B cell (primary cell): ENCODE measurements around the gene MMP23B. TPM values are rescaled to one million over a fixed set of nuclear protein-coding genes. Genes with fewer than 3 reads are reported as not detected.
A peak's percentile ranks its signal among the peaks of the same experiment; 100 is the strongest.
"Not testable (repeated sequence)": the region's sequence is repeated elsewhere in the genome, so short reads cannot be mapped to it uniquely, and the experiment has no call there.

ENCODE experiments used
- ATAC-seq: fragments of 200-7000 bp; cut with Tn5 transposase; one replicate; pipeline ENCODE4 v1.10.0; 2021; ENCODE audit warnings: low read depth, mild to moderate bottlenecking, moderate number of reproducible peaks, moderate library complexity
- CTCF ChIA-PET: fragments of 350-600 bp; sonication (Branson Sonifier 250); formaldehyde crosslinking; loops from one replicate; lab custom pipeline; 2021; ENCODE audit warnings: antibody characterized with exemption, inconsistent platforms; lab: Charles Lee
- POLR2A ChIA-PET: fragments of 350-600 bp; sonication (Branson Sonifier 250); formaldehyde crosslinking; loops from one replicate; lab custom pipeline; 2021; ENCODE audit warnings: antibody characterized with exemption; lab: Charles Lee
- DNase-seq: peaks from one replicate; pipeline ENCODE4 v3.0.0; 2013
- H2AFZ ChIP-seq: 2 replicates; pipeline ENCODE4 v1.6.1; 2012; ENCODE audit warnings: mild to moderate bottlenecking, low read depth, low read length; ENCODE audit not compliant: insufficient read depth, poor library complexity, severe bottlenecking
- H3K27ac ChIP-seq, 2 donors: 1 replicate in 1 of 2; 2 replicates in 1 of 2; pipeline ENCODE4 v1.5.1; 2012 to 2013; ENCODE audit warnings: low read length in 2 of 2, mild to moderate bottlenecking in 2 of 2, moderate library complexity in 1 of 2
- H3K27me3 ChIP-seq, 4 experiments: fragments of 200-600 bp in 1 of 4; sonication (generic) in 1 of 4; replicated peaks in 1 of 4; 1 replicate in 2 of 4; 2 replicates in 2 of 4; pipeline versions ENCODE4 v1.6.1 to v1.7.0; 2013 to 2016; ENCODE audit warnings: low read length in 3 of 4, mild to moderate bottlenecking in 2 of 4, mixed read lengths in 1 of 4, moderate library complexity in 1 of 4; ENCODE audit not compliant: insufficient read depth in 4 of 4, control insufficient read depth in 3 of 4; ENCODE audit errors: control extremely low read depth in 1 of 4
- H3K36me3 ChIP-seq, 2 experiments: replicated peaks in 1 of 2; 1 replicate in 1 of 2; 2 replicates in 1 of 2; pipeline versions ENCODE4 v1.6.1 to v1.7.1; 2013; ENCODE audit warnings: low read length in 1 of 2; ENCODE audit not compliant: insufficient read depth in 2 of 2, control insufficient read depth in 1 of 2; ENCODE audit errors: control extremely low read depth in 1 of 2, extremely low read depth in 1 of 2
- H3K4me1 ChIP-seq, 2 donors: fragments of 200-600 bp in 1 of 2; sonication (generic) in 1 of 2; 1 replicate in 1 of 2; 2 replicates in 1 of 2; pipeline versions ENCODE4 v1.5.1 to v1.6.1; 2013 to 2017; ENCODE audit warnings: low read length in 2 of 2; ENCODE audit not compliant: control insufficient read depth in 2 of 2, insufficient read depth in 2 of 2
- H3K4me2 ChIP-seq: replicated peaks from 2 replicates; pipeline ENCODE3; 2012; ENCODE audit warnings: mild to moderate bottlenecking, low read depth, low read length; ENCODE audit not compliant: poor library complexity, severe bottlenecking
- H3K4me3 ChIP-seq, 5 experiments: fragments of 200-600 bp in 1 of 5; sonication (generic) in 1 of 5; 1 replicate in 3 of 5; 2 replicates in 2 of 5; pipeline versions ENCODE4 v1.5.1 to v1.7.0; 2011 to 2016; ENCODE audit warnings: low read length in 4 of 5, mild to moderate bottlenecking in 4 of 5, low read depth in 2 of 5, control low read depth in 1 of 5, moderate library complexity in 1 of 5; ENCODE audit not compliant: insufficient read depth in 1 of 5; ENCODE audit errors: control extremely low read depth in 1 of 5, extremely low read depth in 1 of 5
- H3K79me2 ChIP-seq: fragments of 200-600 bp; sonication (generic); one replicate; pipeline ENCODE4 v1.6.0; 2016; ENCODE audit warnings: low read length; ENCODE audit not compliant: control insufficient read depth, insufficient read depth
- H3K9ac ChIP-seq: fragments of 200-600 bp; sonication (generic); 2 replicates; pipeline ENCODE4 v1.6.1; 2017; ENCODE audit warnings: mild to moderate bottlenecking, low read length, moderate library complexity
- H3K9me3 ChIP-seq, 3 donors: one replicate each; pipeline versions ENCODE4 v1.6.1 to v1.7.1; 2013; ENCODE audit warnings: low read length in 2 of 3; ENCODE audit not compliant: control insufficient read depth in 2 of 3, insufficient read depth in 1 of 3; ENCODE audit errors: control extremely low read depth in 1 of 3
- H4K20me1 ChIP-seq: 2 replicates; pipeline ENCODE4 v1.6.0; 2012; ENCODE audit warnings: mild to moderate bottlenecking, low read length; ENCODE audit not compliant: insufficient read depth, control insufficient read depth, poor library complexity, severe bottlenecking
- H3K27ac Mint-ChIP-seq: one replicate; pipeline ENCODE4 v1.8.0; 2021; ENCODE audit warnings: mixed read lengths
- H3K27me3 Mint-ChIP-seq: one replicate; pipeline ENCODE4 v1.8.0; 2021; ENCODE audit warnings: mixed read lengths
- H3K4me1 Mint-ChIP-seq: one replicate; pipeline ENCODE4 v1.8.0; 2021; ENCODE audit warnings: mixed read lengths
- H3K4me3 Mint-ChIP-seq: one replicate; pipeline ENCODE4 v1.8.0; 2021; ENCODE audit warnings: mixed read lengths
- H3K9me3 Mint-ChIP-seq: one replicate; pipeline ENCODE4 v1.8.0; 2022; ENCODE audit warnings: mixed read lengths; ENCODE audit not compliant: insufficient read depth
- WGBS: methylation state at CpG from one replicate; pipeline ENCODE4 v1.1.5; 2013; ENCODE audit warnings: missing lambda C conversion rate; ENCODE audit not compliant: insufficient coverage; 5-methylcytosine and 5-hydroxymethylcytosine counted together
- intact Hi-C: fragments of 100-400 bp; cut with micrococcal nuclease; formaldehyde crosslinking; loops from one replicate; pipeline ENCODE4 v1.10.0; 2022
- polyA plus RNA-seq: library from polyadenylated mRNA; depleted of rRNA; stranded (reverse); fragments of >200 nt; gene quantifications from 2 replicates; pipeline ENCODE4 v1.2.3, GENCODE V29; 2012
- total RNA-seq, 2 donors: library from RNA; stranded (reverse); fragments of 120-200 nt in 1 of 2; gene quantifications; 1 replicate in 1 of 2; 2 replicates in 1 of 2; pipeline versions ENCODE4 v1.2.3 to v1.2.4, GENCODE V29; 2013 to 2022
- TF ChIP-seq, protein P1 (sequence below): fragments of 200-600 bp; IDR thresholded peaks from one replicate; pipeline ENCODE4 v1.8.0; 2022; ENCODE audit warnings: antibody characterized with exemption, mild to moderate bottlenecking

The MMP23B gene
- total and polyA plus RNA-seq, 2 donors (not counting 1 experiment from before 2014, with no cell fraction given), result 1.0 to 1.7 TPM

DNA sequence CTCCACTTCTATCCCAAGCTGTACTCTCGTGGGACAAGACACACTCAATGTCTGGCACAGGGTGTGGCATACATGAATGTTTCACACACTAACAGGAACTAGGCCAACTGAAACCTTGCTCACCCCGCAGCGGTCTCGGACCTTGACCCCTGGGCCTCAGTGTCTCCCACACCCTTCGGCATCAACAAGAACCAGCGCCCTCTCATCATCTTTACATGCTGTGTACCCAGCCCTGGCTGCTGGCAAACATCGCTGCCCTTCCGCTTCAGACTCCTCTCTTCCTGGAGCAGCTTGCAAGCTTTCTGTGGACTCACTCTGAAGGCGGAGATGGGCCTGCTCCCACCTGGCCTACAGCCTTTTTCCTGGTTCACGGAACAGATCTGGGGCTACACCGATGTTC lies 16.3 kb downstream of the MMP23B start:
- WGBS, result 97% methylated on average over 10 of the region's 11 CpGs

DNA sequence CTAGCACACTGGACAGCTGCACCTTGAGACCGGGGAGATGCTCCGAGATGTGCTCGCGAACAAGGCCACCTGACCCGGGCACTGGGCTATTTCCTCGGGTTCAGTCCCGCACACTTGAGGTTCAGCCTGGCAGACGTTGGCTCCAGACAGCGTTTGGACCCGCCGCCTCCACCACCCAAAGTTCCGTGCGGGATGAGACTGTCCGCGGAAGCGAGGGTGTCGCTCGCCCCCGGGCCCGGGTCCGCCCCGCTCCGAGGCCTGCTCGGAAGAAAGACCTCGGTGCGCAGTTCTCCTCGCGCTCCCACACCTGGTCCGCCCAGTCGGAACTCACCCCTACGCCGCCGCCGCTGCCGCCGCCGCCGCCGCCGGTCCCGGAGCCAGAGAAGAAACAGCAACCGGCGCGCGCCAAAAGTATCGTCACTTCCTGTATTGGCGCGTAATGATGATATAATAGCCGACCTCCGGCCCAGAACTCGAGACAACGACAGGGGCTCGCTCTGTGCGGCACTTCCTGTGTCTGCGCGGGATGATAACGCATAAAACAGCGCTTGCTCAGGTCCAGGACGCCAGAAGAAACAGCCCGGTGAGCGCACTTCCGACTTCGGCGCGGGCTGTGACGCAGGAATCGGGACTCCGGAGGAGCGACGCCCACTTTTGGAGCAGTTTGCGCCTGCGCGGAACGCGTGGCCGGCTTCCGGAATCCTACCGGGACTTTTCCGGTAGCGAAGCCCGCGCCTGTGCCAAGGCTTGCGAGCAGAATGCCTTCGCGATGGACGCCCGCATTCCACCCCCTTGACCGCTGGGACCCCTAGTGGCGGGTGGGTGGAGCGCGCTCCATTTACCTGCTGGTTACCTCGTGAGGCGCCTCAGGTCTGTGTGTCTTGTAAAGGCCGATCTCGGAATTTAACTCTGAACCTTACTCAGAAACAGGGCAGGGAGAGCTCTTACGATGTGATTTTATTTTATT lies 26.9 kb downstream of the MMP23B start, which contains the start of gene CDK11B:
Gene CDK11B (minus strand): TSS at position 422 of the 967 bp plus-strand sequence. CDS start 1,519 bp downstream, outside the sequence.
- TF ChIP-seq, protein P1, sequence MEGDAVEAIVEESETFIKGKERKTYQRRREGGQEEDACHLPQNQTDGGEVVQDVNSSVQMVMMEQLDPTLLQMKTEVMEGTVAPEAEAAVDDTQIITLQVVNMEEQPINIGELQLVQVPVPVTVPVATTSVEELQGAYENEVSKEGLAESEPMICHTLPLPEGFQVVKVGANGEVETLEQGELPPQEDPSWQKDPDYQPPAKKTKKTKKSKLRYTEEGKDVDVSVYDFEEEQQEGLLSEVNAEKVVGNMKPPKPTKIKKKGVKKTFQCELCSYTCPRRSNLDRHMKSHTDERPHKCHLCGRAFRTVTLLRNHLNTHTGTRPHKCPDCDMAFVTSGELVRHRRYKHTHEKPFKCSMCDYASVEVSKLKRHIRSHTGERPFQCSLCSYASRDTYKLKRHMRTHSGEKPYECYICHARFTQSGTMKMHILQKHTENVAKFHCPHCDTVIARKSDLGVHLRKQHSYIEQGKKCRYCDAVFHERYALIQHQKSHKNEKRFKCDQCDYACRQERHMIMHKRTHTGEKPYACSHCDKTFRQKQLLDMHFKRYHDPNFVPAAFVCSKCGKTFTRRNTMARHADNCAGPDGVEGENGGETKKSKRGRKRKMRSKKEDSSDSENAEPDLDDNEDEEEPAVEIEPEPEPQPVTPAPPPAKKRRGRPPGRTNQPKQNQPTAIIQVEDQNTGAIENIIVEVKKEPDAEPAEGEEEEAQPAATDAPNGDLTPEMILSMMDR, result peak; percentile 45
- H3K79me2 ChIP-seq, result peaks cover 23% of the 10 kb centered on the region
- peak within 1 kb of the TSS; percentile 47 to 82 (median 78) for H3K4me3 ChIP-seq
- H3K9me3 ChIP-seq, H3K4me1 Mint-ChIP-seq, POLR2A ChIA-PET, H3K4me1 ChIP-seq, H3K9me3 Mint-ChIP-seq, H3K27me3 ChIP-seq, H3K27me3 Mint-ChIP-seq: not testable (repeated sequence)
- H4K20me1 ChIP-seq, result peaks cover 16% of the 10 kb centered on the region
- peak within 1 kb of the TSS; percentile 84 for H2AFZ ChIP-seq
- ATAC-seq, result peak; percentile 86
- H3K27ac ChIP-seq, result peak within 1 kb of the TSS; percentile 98 to 99
- H3K4me2 ChIP-seq, result peak within 1 kb of the TSS; percentile 54
- H3K9ac ChIP-seq, result peak within 1 kb of the TSS; percentile 94
- Mint-ChIP-seq H3K4me3 (peak within 1 kb of the TSS; percentile 96), H3K27ac (peak within 1 kb of the TSS; percentile 100)
- H3K36me3 ChIP-seq, result peaks cover 0 to 21% of the 10 kb centered on the region in 2 experiments
- DNase-seq, result peak; percentile 99
- under 1% methylated on average over 54 of the region's 96 CpGs for WGBS
- intact Hi-C loops, result loop anchor here (10.0 kb wide), 1 partner anchor 84 kb away; the partner anchor contains the start of gene SSU72
- CTCF ChIA-PET, result interaction anchor here (0.6 kb wide), 1 partner anchor 20 kb away, joined by 3 read pairs; no protein-coding TSS in a partner anchor

More for the DNA sequence above, 16.3 kb downstream of the MMP23B start:
- H3K79me2 ChIP-seq, H3K9me3 Mint-ChIP-seq, H4K20me1 ChIP-seq, H3K9me3 ChIP-seq, H2AFZ ChIP-seq, H3K4me3 Mint-ChIP-seq, H3K4me1 Mint-ChIP-seq, H3K27ac ChIP-seq, H3K27ac Mint-ChIP-seq, H3K4me3 ChIP-seq, intact Hi-C loops, DNase-seq, H3K9ac ChIP-seq, ATAC-seq, H3K27me3 ChIP-seq, CTCF ChIA-PET, H3K27me3 Mint-ChIP-seq, POLR2A ChIA-PET, H3K4me2 ChIP-seq, H3K4me1 ChIP-seq: not testable (repeated sequence)
- peaks cover 4 to 38% of the 10 kb centered on the region in 2 experiments for H3K36me3 ChIP-seq

DNA sequence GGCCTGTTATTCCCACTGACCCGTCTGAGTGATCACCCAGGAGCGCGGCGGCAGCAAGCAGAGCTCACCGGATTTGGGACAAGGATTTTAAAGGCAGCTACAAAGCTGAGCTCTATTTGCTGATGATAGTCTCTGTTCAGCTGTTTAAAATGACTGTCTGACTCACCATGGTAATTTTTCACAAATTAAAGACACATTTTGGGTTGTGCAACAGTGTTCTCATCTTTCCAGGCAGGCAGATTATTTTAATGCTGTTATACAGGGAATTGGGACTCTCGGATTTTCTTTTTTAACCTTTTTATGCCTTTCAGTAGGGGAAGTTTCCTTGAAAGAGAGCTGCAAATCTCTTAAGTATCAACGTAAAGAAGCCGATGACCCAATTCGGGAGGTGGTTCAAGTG lies 30.4 kb downstream of the MMP23B start:
- H3K9me3 ChIP-seq, H3K4me2 ChIP-seq, intact Hi-C loops, H3K27ac Mint-ChIP-seq, DNase-seq, H3K27me3 ChIP-seq, H3K4me3 Mint-ChIP-seq, H3K4me1 ChIP-seq, H3K4me1 Mint-ChIP-seq, H3K9ac ChIP-seq, H3K27me3 Mint-ChIP-seq, H2AFZ ChIP-seq, H3K4me3 ChIP-seq, H4K20me1 ChIP-seq, POLR2A ChIA-PET, H3K27ac ChIP-seq, ATAC-seq, H3K9me3 Mint-ChIP-seq: not testable (repeated sequence)
- 100% methylated on average over 2 of the region's 9 CpGs for WGBS
- Histone ChIP-seq H3K36me3 (peaks cover 0 to 19% of the 10 kb centered on the region in 2 experiments), H3K79me2 (peaks cover 12% of the 10 kb centered on the region)
- CTCF ChIA-PET, result interaction anchor here (0.8 kb wide), 1 partner anchor 247 kb away, joined by 3 read pairs; no protein-coding TSS in a partner anchor
